Spleen (tissue), 11 donors: Measurements from ENCODE around the gene SLC22A23. TPM values are rescaled to one million over a fixed set of nuclear protein-coding genes. Genes with fewer than 3 reads are reported as not detected.
A peak's percentile ranks its signal among the peaks of the same experiment; 100 is the strongest.

Experiments used
- DNase-seq: peaks from one replicate; pipeline ENCODE4 v3.0.0-alpha.2; 2020
- H3K27ac ChIP-seq, 8 donors: fragments of 200-600 bp; sonication (generic) in 7 of 8; 1 replicate in 4 of 8; 2 replicates in 4 of 8; pipeline versions ENCODE4 v1.5.0 to v1.8.0; 2016 to 2021; ENCODE audit warnings: inconsistent platforms in 4 of 8, mild to moderate bottlenecking in 4 of 8, moderate library complexity in 1 of 8
- H3K27me3 ChIP-seq, 7 donors: fragments of 200-600 bp; sonication (generic) in 6 of 7; replicated peaks in 1 of 7; 1 replicate in 4 of 7; 2 replicates in 3 of 7; pipeline versions ENCODE4 v1.5.0 to v1.8.0; 2016 to 2021; ENCODE audit warnings: inconsistent platforms in 3 of 7, mild to moderate bottlenecking in 1 of 7
- H3K36me3 ChIP-seq, 6 donors: fragments of 200-600 bp; sonication (generic) in 5 of 6; 1 replicate in 4 of 6; 2 replicates in 2 of 6; pipeline versions ENCODE4 v1.5.0 to v1.8.0; 2016 to 2021; ENCODE audit warnings: inconsistent platforms in 2 of 6
- H3K4me1 ChIP-seq, 6 donors: fragments of 200-600 bp; sonication (generic) in 5 of 6; 1 replicate in 3 of 6; 2 replicates in 3 of 6; pipeline versions ENCODE4 v1.5.0 to v1.8.0; 2016 to 2021; ENCODE audit warnings: inconsistent platforms in 3 of 6
- H3K4me3 ChIP-seq, 8 donors: fragments of 200-600 bp; sonication (generic) in 7 of 8; 1 replicate in 4 of 8; 2 replicates in 4 of 8; pipeline versions ENCODE4 v1.5.0 to v1.8.0; 2016 to 2021; ENCODE audit warnings: inconsistent platforms in 4 of 8, mild to moderate bottlenecking in 4 of 8, moderate library complexity in 2 of 8
- H3K9me3 ChIP-seq, 8 donors: fragments of 200-600 bp; sonication (generic) in 7 of 8; 1 replicate in 4 of 8; 2 replicates in 4 of 8; pipeline versions ENCODE4 v1.5.0 to v1.8.0; 2016 to 2021; ENCODE audit warnings: inconsistent platforms in 4 of 8
- POLR2A ChIP-seq, 3 donors: fragments of 450-650 bp; IDR thresholded peaks; one replicate each; pipeline ENCODE4 v1.5.1; 2017; ENCODE audit warnings: antibody characterized with exemption in 3 of 3, mild to moderate bottlenecking in 1 of 3
- POLR2AphosphoS5 ChIP-seq, 3 donors: sonication (generic); formaldehyde crosslinking; IDR thresholded peaks; one replicate each; pipeline ENCODE4 v1.5.1; 2017; ENCODE audit warnings: antibody characterized with exemption in 3 of 3
- WGBS, 5 donors: extraction: QIAGEN DNeasy Blood & Tissue Kit in 3 of 5; methylation state at CpG; one replicate each; pipeline versions ENCODE4 v1.1.5 to v1.1.7; 2013 to 2018; 5-methylcytosine and 5-hydroxymethylcytosine counted together
- intact Hi-C: fragments of 100-400 bp; cut with DNase I; formaldehyde crosslinking; loops from one replicate; pipeline ENCODE4 v1.15.0; 2023; ENCODE audit warnings: low total_unique reads
- polyA plus RNA-seq, 3 donors: library from polyadenylated mRNA; stranded (reverse); fragments of 200-250 nt; gene quantifications; one replicate each; pipeline ENCODE4 v1.2.1, GENCODE V29; 2013
- total RNA-seq, 7 donors: library from RNA; depleted of rRNA in 3 of 7; stranded (reverse); fragments of >200 nt in 3 of 7; fragmentation: NEBNext Ultra II Directional in 4 of 7; extraction: Animal tissue kit (Norgen Biotek cat#: 25700) in 4 of 7; gene quantifications; one replicate each; pipeline versions ENCODE4 v1.1.0 to v1.2.1, GENCODE V29; 2016 to 2021
- TF ChIP-seq, protein P1 (sequence below), 11 experiments: fragments of 200-600 bp in 7 of 11; fragments of 450-650 bp in 4 of 11; sonication (generic) in 4 of 11; IDR thresholded peaks in 8 of 11; conservative IDR thresholded peaks in 3 of 11; 1 replicate in 7 of 11; 2 replicates in 4 of 11; pipeline versions ENCODE4 v1.4.0 to v1.8.0; 2016 to 2021; ENCODE audit warnings: antibody characterized with exemption in 11 of 11, inconsistent platforms in 4 of 11, mild to moderate bottlenecking in 1 of 11
- donor health status: healthy with polysubstance abuse.
- donor health status: DM: no; HTN: no; CAD: no; lungs with moderate emphysema.
- donor health status: DM: no; HTN: no; CAD: no.
- donor health status: Bipolar disorder and iron deficiency.
- donor health status: healthy.
- donor health status: DM: no; HTN: no; CAD: no.
- donor health status: DM: yes; HTN: yes; CAD: no.

SLC22A23 gene
- total and polyA plus RNA-seq, 10 donors, result 1.9 to 22.6 (median 18.3) TPM

DNA sequence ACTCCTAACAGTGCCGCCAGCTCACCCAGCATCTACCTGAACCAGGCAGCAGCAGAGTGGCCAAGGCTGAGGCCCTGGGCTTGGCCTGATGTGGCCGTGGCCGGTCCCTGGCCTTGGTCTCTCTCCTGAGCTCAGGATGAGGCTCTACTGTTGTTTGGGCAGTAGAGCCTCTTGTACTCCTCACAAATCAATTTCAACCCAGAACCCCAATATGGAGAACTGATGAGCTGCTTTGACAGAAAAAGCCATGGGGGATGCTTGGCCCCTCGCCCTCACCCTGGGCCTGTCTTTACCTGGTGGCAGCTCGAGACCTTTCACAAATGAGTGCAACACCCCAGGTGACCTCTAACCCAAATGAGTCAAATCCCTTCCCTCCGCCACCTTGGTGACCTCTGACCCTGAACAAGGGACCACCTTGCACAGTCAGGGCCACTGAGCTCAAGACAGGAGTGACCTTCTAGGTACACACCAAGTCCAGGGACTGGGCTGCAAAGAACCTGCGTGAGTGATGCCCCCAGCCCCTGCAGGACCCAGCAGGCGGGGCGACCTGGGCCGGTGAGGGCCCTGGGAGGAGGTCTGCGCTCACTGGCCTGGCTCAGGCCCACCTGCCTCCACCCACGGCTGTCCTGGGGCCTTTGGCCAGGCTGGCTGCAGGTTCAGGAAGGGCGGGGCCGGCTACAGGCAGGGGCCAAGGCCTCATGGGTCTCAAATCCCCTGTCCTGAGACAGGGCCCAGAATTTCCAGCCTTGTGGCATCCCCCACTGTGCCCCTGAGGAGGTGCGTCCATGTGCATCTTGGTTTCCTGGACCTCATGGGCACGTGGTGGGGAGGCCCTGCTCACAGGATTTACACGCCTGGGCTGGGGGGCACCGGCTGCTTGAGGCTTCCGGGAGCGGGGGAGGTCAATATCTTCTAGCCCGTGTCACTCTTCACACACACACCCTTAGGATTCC, 167.9 kb downstream of the SLC22A23 start:
- Histone ChIP-seq H3K4me3 (no peak overlapping the region), H3K36me3 (peaks cover 0 to 7% (median 0%) of the 10 kb centered on the region in 6 donors), H3K27me3 (no peaks in the 10 kb centered on the region), H3K9me3 (no peaks in the 10 kb centered on the region), H3K4me1 (peaks cover 0 to 9% (median 0%) of the 10 kb centered on the region in 6 donors), H3K27ac (no peak overlapping the region)
- peak; percentile 67 for DNase-seq
- TF ChIP-seq, protein P1, sequence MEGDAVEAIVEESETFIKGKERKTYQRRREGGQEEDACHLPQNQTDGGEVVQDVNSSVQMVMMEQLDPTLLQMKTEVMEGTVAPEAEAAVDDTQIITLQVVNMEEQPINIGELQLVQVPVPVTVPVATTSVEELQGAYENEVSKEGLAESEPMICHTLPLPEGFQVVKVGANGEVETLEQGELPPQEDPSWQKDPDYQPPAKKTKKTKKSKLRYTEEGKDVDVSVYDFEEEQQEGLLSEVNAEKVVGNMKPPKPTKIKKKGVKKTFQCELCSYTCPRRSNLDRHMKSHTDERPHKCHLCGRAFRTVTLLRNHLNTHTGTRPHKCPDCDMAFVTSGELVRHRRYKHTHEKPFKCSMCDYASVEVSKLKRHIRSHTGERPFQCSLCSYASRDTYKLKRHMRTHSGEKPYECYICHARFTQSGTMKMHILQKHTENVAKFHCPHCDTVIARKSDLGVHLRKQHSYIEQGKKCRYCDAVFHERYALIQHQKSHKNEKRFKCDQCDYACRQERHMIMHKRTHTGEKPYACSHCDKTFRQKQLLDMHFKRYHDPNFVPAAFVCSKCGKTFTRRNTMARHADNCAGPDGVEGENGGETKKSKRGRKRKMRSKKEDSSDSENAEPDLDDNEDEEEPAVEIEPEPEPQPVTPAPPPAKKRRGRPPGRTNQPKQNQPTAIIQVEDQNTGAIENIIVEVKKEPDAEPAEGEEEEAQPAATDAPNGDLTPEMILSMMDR (IDR thresholded peaks at IDR 0.05 in 8 of 11, conservative IDR thresholded peaks at IDR 0.05 in 3 of 11), result no peak
- peak in 2 of 3 donors; percentile 27 to 59 for TF ChIP-seq POLR2AphosphoS5 (IDR thresholded peaks at IDR 0.05)
- intact Hi-C loops, result loop anchor here (10.0 kb wide), 1 partner anchor 166 kb away; the partner anchor contains the start of gene SLC22A23
- 78 to 83% (median 81%) methylated on average over 16 to 21 of the region's 21 CpGs for WGBS, 5 donors

DNA sequence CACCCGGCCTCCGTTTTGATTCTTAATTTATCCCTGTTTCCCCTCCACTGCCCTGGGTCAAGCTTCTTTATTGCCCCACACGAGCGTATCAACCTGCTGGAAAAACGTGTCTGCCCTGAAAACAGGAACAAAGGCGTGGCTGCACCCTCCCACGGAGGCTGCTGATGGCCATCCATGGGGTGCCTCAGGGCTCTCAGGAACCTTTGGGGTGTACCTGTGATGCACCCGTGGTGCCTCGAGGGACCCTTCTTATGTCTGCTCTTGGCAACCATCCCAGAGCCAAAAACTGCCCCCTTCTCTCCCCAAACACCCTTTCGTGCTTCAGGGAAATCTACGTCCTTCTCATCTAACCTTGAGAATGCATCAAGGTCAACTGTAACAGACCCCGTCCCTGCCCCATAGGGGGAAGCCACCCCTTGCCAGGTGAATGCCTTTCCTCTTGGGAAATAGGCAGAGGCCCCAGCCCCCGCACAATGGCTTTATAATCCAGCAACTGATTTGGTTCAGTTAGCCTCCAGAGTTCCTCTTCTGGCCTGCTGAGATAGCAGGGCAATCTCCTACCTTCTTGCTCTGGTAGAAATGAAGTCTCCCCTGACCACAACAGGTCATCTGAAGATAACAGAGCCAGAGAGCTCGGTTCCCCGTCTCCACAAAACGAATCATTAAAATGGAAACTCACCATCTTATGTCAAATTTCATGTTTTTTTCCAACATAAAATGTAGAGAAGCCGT, 168.7 kb downstream of the SLC22A23 start:
- WGBS, 5 donors, result 70 to 84% (median 72%) methylated on average over 17 of the region's 17 CpGs
- no peak overlapping the region for H3K27ac ChIP-seq
- no peak for TF ChIP-seq POLR2AphosphoS5 (IDR thresholded peaks at IDR 0.05)
- H3K4me3 ChIP-seq, result no peak overlapping the region
- DNase-seq, result peak; percentile 51
- H3K36me3 ChIP-seq, result peaks cover 0 to 15% (median 0%) of the 10 kb centered on the region in 6 donors
- no peaks in the 10 kb centered on the region for H3K27me3 ChIP-seq
- no peaks in the 10 kb centered on the region for H3K9me3 ChIP-seq
- intact Hi-C loops, result loop anchor here (10.0 kb wide), 1 partner anchor 167 kb away; the partner anchor contains the start of gene SLC22A23
- peaks cover 0 to 9% (median 0%) of the 10 kb centered on the region in 6 donors for H3K4me1 ChIP-seq

DNA sequence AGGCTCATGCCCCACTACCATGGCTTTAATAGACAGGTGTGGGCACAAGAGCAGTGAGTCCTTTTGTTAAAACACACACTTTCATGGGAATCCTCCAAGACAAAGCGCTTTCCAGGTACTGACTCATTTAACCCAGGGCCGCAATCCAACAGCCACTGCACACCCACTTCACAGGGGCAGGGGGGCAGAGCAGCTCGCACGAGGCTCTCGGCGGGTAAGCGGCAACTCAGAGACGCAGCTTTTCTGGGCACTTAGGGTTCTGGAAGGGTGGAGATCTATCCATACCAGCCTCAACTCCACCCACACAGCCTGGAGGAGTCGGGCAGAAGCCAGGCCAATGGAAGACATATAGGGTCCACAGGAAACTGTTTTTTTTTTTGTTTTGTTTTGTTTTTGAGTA, 169.5 kb downstream of the SLC22A23 start:
- Histone ChIP-seq H3K36me3 (peaks cover 0 to 24% (median 0%) of the 10 kb centered on the region in 6 donors), H3K4me3 (no peak overlapping the region), H3K9me3 (no peaks in the 10 kb centered on the region), H3K27ac (no peak overlapping the region), H3K27me3 (no peaks in the 10 kb centered on the region), H3K4me1 (peaks cover 0 to 10% (median 0%) of the 10 kb centered on the region in 6 donors)
- intact Hi-C loops, result loop anchor here (10.0 kb wide), 1 partner anchor 167 kb away; the partner anchor contains the start of gene SLC22A23
- WGBS, 5 donors, result 79 to 95% (median 82%) methylated on average over 9 of the region's 9 CpGs
- TF ChIP-seq, protein P1 (IDR thresholded peaks at IDR 0.05 in 8 of 11, conservative IDR thresholded peaks at IDR 0.05 in 3 of 11), result no peak
- TF ChIP-seq POLR2A (IDR thresholded peaks at IDR 0.05), result no peak
- peak; percentile 67 for DNase-seq

DNA sequence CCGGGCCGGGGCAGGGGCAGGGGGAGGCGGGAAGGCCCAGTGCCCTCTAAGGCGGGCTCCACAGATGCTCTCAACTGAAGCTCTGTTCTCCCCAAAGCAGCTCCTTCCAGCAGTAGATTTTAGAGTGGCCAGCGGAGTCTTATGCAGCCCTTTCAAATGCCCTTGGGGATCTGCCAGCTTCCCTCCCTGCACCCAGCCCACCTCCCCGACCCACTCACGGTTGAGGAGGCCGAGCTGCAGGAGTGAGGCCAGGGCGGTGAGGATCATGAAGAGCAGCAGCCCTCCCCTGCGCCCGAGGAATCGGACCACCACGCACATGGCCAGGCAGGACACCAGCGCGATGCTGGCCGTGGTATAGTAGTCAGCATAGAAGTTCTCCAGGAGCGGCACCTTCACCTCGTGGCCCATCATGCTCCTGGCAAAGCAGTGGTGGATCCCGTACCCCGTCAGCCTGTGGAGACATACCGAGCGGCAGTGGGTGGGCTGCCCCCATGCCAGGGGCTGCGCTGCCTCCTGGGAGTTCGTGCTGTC, 170.1 kb downstream of the SLC22A23 start:
- Histone ChIP-seq H3K4me3 (no peak overlapping the region), H3K4me1 (peaks cover 0 to 16% (median under 1%) of the 10 kb centered on the region in 6 donors), H3K9me3 (no peaks in the 10 kb centered on the region), H3K27me3 (no peaks in the 10 kb centered on the region), H3K27ac (no peak overlapping the region), H3K36me3 (peaks cover 0 to 27% (median 0%) of the 10 kb centered on the region in 6 donors)
- TF ChIP-seq, protein P1 (IDR thresholded peaks at IDR 0.05 in 8 of 11, conservative IDR thresholded peaks at IDR 0.05 in 3 of 11), result no peak
- no peak for TF ChIP-seq POLR2AphosphoS5 (IDR thresholded peaks at IDR 0.05)
- 92 to 97% (median 94%) methylated on average over 24 of the region's 24 CpGs for WGBS, 5 donors
- DNase-seq, result peak; percentile 69
- intact Hi-C loops, result loop anchor here (10.0 kb wide), 1 partner anchor 168 kb away; the partner anchor contains the start of gene SLC22A23
